Loucy (cell line): Measurements from ENCODE around the gene KCNMA1.

Experiments
- CTCF ChIP-seq: fragments of 200-600 bp; sonication (generic); conservative IDR thresholded peaks from 2 replicates; pipeline ENCODE4 v1.5.1; 2014; ENCODE audit warnings: mild to moderate bottlenecking, antibody characterized with exemption, low read length
- EZH2phosphoT487 ChIP-seq: fragments of 200-600 bp; IDR thresholded peaks from 2 replicates; pipeline ENCODE4 v1.6.1; 2018; ENCODE audit warnings: antibody characterized with exemption, mild to moderate bottlenecking, moderate library complexity, borderline replicate concordance

- TF ChIP-seq CTCF (no peak), EZH2phosphoT487 (no peak)
These were observed 720.5 kb downstream of the KCNMA1 start for GRCh38 chr10:76917071-76917470.
